Mucosa of rectum (tissue), 2 donors: Measurements from ENCODE around the gene ZMYND11.

ENCODE experiments used
- H3K27ac ChIP-seq, 2 donors: one replicate each; pipeline ENCODE4 v1.7.0; 2013; ENCODE audit warnings: inconsistent platforms in 2 of 2, low read depth in 2 of 2, low read length in 2 of 2
- H3K27me3 ChIP-seq, 2 donors: one replicate each; pipeline ENCODE4 v1.7.0; 2013; ENCODE audit warnings: low read length in 2 of 2; ENCODE audit not compliant: control insufficient read depth in 2 of 2, insufficient read depth in 2 of 2
- H3K36me3 ChIP-seq, 2 donors: one replicate each; pipeline ENCODE4 v1.7.0; 2013; ENCODE audit warnings: low read length in 2 of 2; ENCODE audit not compliant: control insufficient read depth in 2 of 2, insufficient read depth in 2 of 2
- H3K4me1 ChIP-seq, 2 donors: one replicate each; pipeline ENCODE4 v1.7.0; 2013; ENCODE audit warnings: low read length in 2 of 2, mild to moderate bottlenecking in 1 of 2; ENCODE audit not compliant: control insufficient read depth in 2 of 2, insufficient read depth in 2 of 2
- H3K4me3 ChIP-seq, 2 donors: one replicate each; pipeline ENCODE4 v1.7.0; 2013; ENCODE audit warnings: low read length in 2 of 2
- H3K9ac ChIP-seq, 2 donors: one replicate each; pipeline ENCODE4 v1.7.0; 2013; ENCODE audit warnings: low read length in 2 of 2, low read depth in 1 of 2, mild to moderate bottlenecking in 1 of 2
- H3K9me3 ChIP-seq, 2 donors: one replicate each; pipeline ENCODE4 v1.7.0; 2013; ENCODE audit warnings: low read length in 2 of 2; ENCODE audit not compliant: control insufficient read depth in 2 of 2
- donor health status: healthy.
- donor health status: Normal muscosa, but diverticular disease.

Gene ZMYND11

GRCh38 chr10:235915-236314, 100.7 kb downstream of the ZMYND11 start:
- Histone ChIP-seq H3K27me3 (no peaks in the 10 kb centered on the region), H3K36me3 (peaks cover 3 to 8% of the 10 kb centered on the region in 2 donors)

GRCh38 chr10:239109-239508, 103.9 kb downstream of the ZMYND11 start:
- H3K36me3 ChIP-seq: peaks cover 8 to 20% of the 10 kb centered on the region in 2 donors
- no peak overlapping the region for H3K4me3 ChIP-seq
- no peaks in the 10 kb centered on the region for H3K27me3 ChIP-seq
- no peaks in the 10 kb centered on the region for H3K4me1 ChIP-seq
- H3K9me3 ChIP-seq: no peaks in the 10 kb centered on the region
- no peak overlapping the region for H3K9ac ChIP-seq
- no peak overlapping the region for H3K27ac ChIP-seq

More at GRCh38 chr10:235915-236314, 100.7 kb downstream of the ZMYND11 start:
- Histone ChIP-seq H3K4me3 (no peak overlapping the region), H3K9me3 (no peaks in the 10 kb centered on the region), H3K4me1 (no peaks in the 10 kb centered on the region), H3K9ac (no peak overlapping the region), H3K27ac (no peak overlapping the region)

DNA sequence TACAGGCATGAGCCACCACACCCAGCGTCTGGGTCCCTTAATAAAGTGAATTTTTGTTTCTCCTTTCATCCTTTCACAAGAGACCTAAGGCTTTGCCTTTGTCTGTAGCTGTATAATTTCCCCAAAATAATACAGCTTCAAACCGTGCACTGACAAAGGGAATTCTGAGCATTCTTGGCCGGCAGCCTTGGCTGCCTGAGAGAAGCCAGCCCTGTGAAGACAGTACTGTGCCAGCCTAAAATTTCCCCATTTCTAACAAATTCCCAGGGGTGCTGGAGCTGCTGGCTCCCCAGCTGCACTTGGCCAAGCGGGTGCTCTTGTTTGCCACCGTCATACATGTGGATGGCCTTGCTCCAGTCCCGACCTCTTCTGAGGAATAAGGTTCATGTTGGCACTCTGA, 106.2 kb downstream of the ZMYND11 start:
- no peak overlapping the region for H3K27ac ChIP-seq
- H3K9me3 ChIP-seq: no peaks in the 10 kb centered on the region
- no peaks in the 10 kb centered on the region for H3K27me3 ChIP-seq
- no peak overlapping the region for H3K4me3 ChIP-seq
- no peak overlapping the region for H3K9ac ChIP-seq
- H3K36me3 ChIP-seq: peaks cover 18 to 20% of the 10 kb centered on the region in 2 donors
- no peaks in the 10 kb centered on the region for H3K4me1 ChIP-seq

- Histone ChIP-seq H3K9ac (no peak overlapping the region), H3K4me1 (no peaks in the 10 kb centered on the region), H3K36me3 (peaks cover 25% of the 10 kb centered on the region in 2 donors), H3K27ac (no peak overlapping the region), H3K9me3 (no peaks in the 10 kb centered on the region), H3K27me3 (no peaks in the 10 kb centered on the region), H3K4me3 (no peak overlapping the region)
Measured at GRCh38 chr10:241966-242643, 106.8 kb downstream of the ZMYND11 start.

DNA sequence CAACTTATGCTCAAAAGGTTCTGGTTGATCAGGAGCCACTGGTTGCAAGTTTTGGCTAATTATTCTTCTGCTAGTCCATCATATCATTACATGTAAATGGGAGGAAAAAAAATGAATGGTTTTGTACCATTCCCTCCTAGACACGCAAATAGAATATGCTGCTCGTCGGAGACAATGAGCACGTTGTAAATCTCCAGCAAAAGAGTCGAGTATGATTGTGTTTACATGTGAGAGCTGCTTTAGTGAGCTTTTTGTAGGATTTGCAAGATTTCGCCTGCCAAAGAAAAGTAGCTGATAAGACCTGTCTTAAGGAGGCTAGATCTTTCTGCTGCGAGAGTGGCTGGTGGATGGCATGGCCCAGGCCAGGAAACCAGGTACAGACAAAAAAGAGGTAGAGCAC, 109.0 kb downstream of the ZMYND11 start:
- Histone ChIP-seq H3K9ac (no peak overlapping the region), H3K27ac (no peak overlapping the region), H3K4me3 (no peak overlapping the region), H3K27me3 (no peaks in the 10 kb centered on the region), H3K9me3 (no peaks in the 10 kb centered on the region), H3K36me3 (peaks cover 35 to 41% of the 10 kb centered on the region in 2 donors), H3K4me1 (no peaks in the 10 kb centered on the region)

GRCh38 chr10:246431-246830, 111.2 kb downstream of the ZMYND11 start:
- Histone ChIP-seq H3K4me3 (no peak overlapping the region), H3K9me3 (no peaks in the 10 kb centered on the region), H3K4me1 (no peaks in the 10 kb centered on the region), H3K27ac (no peak overlapping the region), H3K27me3 (no peaks in the 10 kb centered on the region), H3K9ac (no peak overlapping the region), H3K36me3 (peaks cover 49 to 53% of the 10 kb centered on the region in 2 donors)

GRCh38 chr10:247480-247879, 112.2 kb downstream of the ZMYND11 start:
- no peaks in the 10 kb centered on the region for H3K27me3 ChIP-seq
- no peak overlapping the region for H3K9ac ChIP-seq
- H3K4me3 ChIP-seq: no peak overlapping the region
- no peaks in the 10 kb centered on the region for H3K9me3 ChIP-seq
- no peak overlapping the region for H3K27ac ChIP-seq
- H3K36me3 ChIP-seq: peaks cover 52 to 53% of the 10 kb centered on the region in 2 donors
- H3K4me1 ChIP-seq: no peaks in the 10 kb centered on the region

- Histone ChIP-seq H3K36me3 (peaks cover 48 to 53% of the 10 kb centered on the region in 2 donors), H3K9ac (no peak overlapping the region), H3K27me3 (no peaks in the 10 kb centered on the region), H3K4me1 (no peaks in the 10 kb centered on the region), H3K4me3 (no peak overlapping the region), H3K9me3 (no peaks in the 10 kb centered on the region), H3K27ac (no peak overlapping the region)
Measured at GRCh38 chr10:248307-248706, 113.1 kb downstream of the ZMYND11 start.

DNA sequence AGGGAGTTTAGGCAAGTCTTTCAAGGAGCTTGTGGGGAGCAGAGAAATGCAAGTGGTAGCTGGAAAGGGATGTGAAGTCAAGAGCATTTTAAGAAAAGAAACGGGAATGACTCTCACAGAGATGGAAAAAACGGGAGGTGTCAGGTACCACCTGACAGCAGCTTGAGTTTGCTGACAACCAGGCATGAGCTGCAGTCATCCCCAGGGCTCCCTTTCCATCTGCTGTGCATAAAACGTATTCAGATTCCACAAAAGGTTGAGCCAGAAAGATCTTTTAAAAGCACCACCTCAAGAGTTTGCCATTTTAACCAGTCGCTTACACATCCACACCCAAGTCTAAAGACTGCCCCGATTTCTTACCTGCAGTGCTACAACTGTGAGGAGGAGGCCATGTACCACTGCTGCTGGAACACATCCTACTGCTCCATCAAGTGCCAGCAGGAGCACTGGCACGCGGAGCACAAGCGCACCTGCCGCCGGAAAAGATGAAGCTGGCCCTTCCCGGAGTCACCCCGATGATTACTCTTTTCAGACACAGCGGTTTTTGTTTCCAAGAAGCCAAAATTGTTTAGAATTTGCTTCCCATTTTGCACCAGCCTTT, 116.8 kb downstream of the ZMYND11 start:
- Histone ChIP-seq H3K9me3 (no peaks in the 10 kb centered on the region), H3K4me3 (no peak overlapping the region), H3K9ac (no peak overlapping the region), H3K4me1 (no peaks in the 10 kb centered on the region), H3K27me3 (no peaks in the 10 kb centered on the region), H3K27ac (no peak overlapping the region), H3K36me3 (peaks cover 44 to 45% of the 10 kb centered on the region in 2 donors)

- Histone ChIP-seq H3K36me3 (peaks cover 0 to 5% of the 10 kb centered on the region in 2 donors), H3K9me3 (no peaks in the 10 kb centered on the region), H3K4me1 (no peaks in the 10 kb centered on the region), H3K27ac (no peak overlapping the region), H3K9ac (no peak overlapping the region), H3K4me3 (no peak overlapping the region), H3K27me3 (no peaks in the 10 kb centered on the region)
Measured at GRCh38 chr10:260819-261429, 125.7 kb downstream of the ZMYND11 start.
